HG02938 (cell line): ENCODE results near the gene GRIN1.

Source experiments
- ATAC-seq: cut with Tn5 transposase; IDR thresholded peaks from one replicate; pipeline ENCODE4 v1.9.1; 2021; ENCODE audit warnings: mild to moderate bottlenecking, moderate library complexity; ENCODE audit not compliant: unreplicated experiment

The GRIN1 gene

GRCh38 chr9:137205126-137206069 lies 66.4 kb downstream of the GRIN1 start, which contains the start of the genes NDOR1 and TMEM203:
Gene NDOR1 (plus strand): TSS chr9:137205700. CDS start chr9:137205778, 78 bp downstream.
Gene TMEM203 (minus strand): TSS chr9:137205648. CDS start chr9:137205414, 234 bp downstream.
- ATAC-seq: peak; percentile 38

- no peak for ATAC-seq
Observed at GRCh38 chr9:137206602-137207001, 67.6 kb downstream of the GRIN1 start.

- no peak for ATAC-seq
Observed at GRCh38 chr9:137211532-137211931, 72.6 kb downstream of the GRIN1 start.

GRCh38 chr9:137212520-137212919 lies 73.6 kb downstream of the GRIN1 start:
- ATAC-seq: no peak

GRCh38 chr9:137213160-137214060 lies 74.5 kb downstream of the GRIN1 start:
- no peak for ATAC-seq

GRCh38 chr9:137214620-137215019 lies 75.7 kb downstream of the GRIN1 start:
- no peak for ATAC-seq

GRCh38 chr9:137215196-137215986 lies 76.4 kb downstream of the GRIN1 start:
- no peak for ATAC-seq

GRCh38 chr9:137216188-137216965 lies 77.4 kb downstream of the GRIN1 start:
- ATAC-seq: no peak

GRCh38 chr9:137217276-137218211 lies 78.6 kb downstream of the GRIN1 start:
- ATAC-seq: no peak

GRCh38 chr9:137218212-137218753 lies 79.3 kb downstream of the GRIN1 start:
- ATAC-seq: no peak
